HCT116 (cell line): ENCODE measurements around the gene PHOX2A. TPM values are rescaled to one million over a fixed set of nuclear protein-coding genes. Genes with fewer than 3 reads are reported as not detected.

Source experiments
- ATAC-seq: fragments of 200-7000 bp; cut with Tn5 transposase; 2 replicates; pipeline ENCODE4 v1.9.1; 2020; ENCODE audit warnings: mild to moderate bottlenecking, moderate library complexity
- BruUV-seq: library from RNA; stranded (reverse); fragments of 400-500 nt; replicated peaks from 2 replicates; lab custom pipeline; 2021; lab: Mats Ljungman, UMichigan
- CTCF ChIA-PET: fragments of 300-600 bp; sonication (Branson Sonifier 250); formaldehyde crosslinking; loops from one replicate; lab custom pipeline; 2021; ENCODE audit warnings: antibody characterized with exemption; lab: Charles Lee
- POLR2A ChIA-PET: fragments of 300-600, 350-600 bp; sonication (Branson Sonifier 250); formaldehyde crosslinking; loops from one replicate; lab custom pipeline; 2021; ENCODE audit warnings: antibody characterized with exemption; lab: Charles Lee
- RAD21 ChIA-PET, 2 experiments: fragments of 300-600 bp; sonication (Branson Sonifier 250); formaldehyde crosslinking; loops; one replicate each; lab custom pipeline; 2023; ENCODE audit warnings: low total read pairs in 2 of 2; ENCODE audit not compliant: uncharacterized antibody in 2 of 2, unreplicated experiment in 2 of 2, low non-redundant PET in 1 of 2; lab: Charles Lee
- DNase-seq: peaks from one replicate; pipeline ENCODE4 v3.0.0-alpha.2; 2010; ENCODE audit warnings: low read depth, low spot score
- H2AFZ ChIP-seq: fragments of 200-600 bp; shearing (Covaris generic), sonication (generic); 2 replicates; pipeline ENCODE4 v1.6.1; 2017; ENCODE audit warnings: low read depth, mixed run types, mixed read lengths, antibody characterized with exemption, low read length; ENCODE audit not compliant: poor library complexity, severe bottlenecking
- H3K27ac ChIP-seq: 2 replicates; pipeline ENCODE4 v1.5.1; 2012; ENCODE audit warnings: low read depth, low read length
- H3K27me3 ChIP-seq: fragments of 200-600 bp; sonication (generic); 2 replicates; pipeline ENCODE4 v1.6.1; 2016; ENCODE audit warnings: mixed run types, low read length, mixed read lengths; ENCODE audit not compliant: insufficient read depth
- H3K36me3 ChIP-seq, 2 experiments: fragments of 200-500 bp in 1 of 2; fragments of 200-600 bp in 1 of 2; sonication (Bioruptor generic) in 1 of 2; sonication (generic) in 1 of 2; 2 replicates each; pipeline versions ENCODE4 v1.5.1 to v1.6.1; 2014 to 2016; ENCODE audit warnings: low read length in 2 of 2, inconsistent platforms in 1 of 2, mixed read lengths in 1 of 2, mixed run types in 1 of 2; ENCODE audit not compliant: insufficient read depth in 2 of 2, control insufficient read depth in 1 of 2
- H3K4me1 ChIP-seq, 2 experiments: fragments of 200-600 bp in 1 of 2; sonication (generic) in 1 of 2; 2 replicates each; pipeline versions ENCODE4 v1.5.1 to v1.6.1; 2012 to 2017; ENCODE audit warnings: low read length in 2 of 2, inconsistent platforms in 1 of 2, mild to moderate bottlenecking in 1 of 2, mixed read lengths in 1 of 2, mixed run types in 1 of 2, moderate library complexity in 1 of 2; ENCODE audit not compliant: insufficient read depth in 2 of 2, control insufficient read depth in 1 of 2
- H3K4me2 ChIP-seq: fragments of 200-600 bp; sonication (generic); 2 replicates; pipeline ENCODE4 v1.6.1; 2017; ENCODE audit warnings: mixed run types, low read length, mixed read lengths
- H3K4me3 ChIP-seq, 2 experiments: fragments of 200-600 bp in 1 of 2; sonication (generic) in 1 of 2; replicated peaks in 1 of 2; 2 replicates each; pipeline ENCODE4 v1.5.1; 2011 to 2016; ENCODE audit warnings: low read length in 2 of 2, control low read depth in 1 of 2, low read depth in 1 of 2, mild to moderate bottlenecking in 1 of 2, mixed read lengths in 1 of 2, mixed run types in 1 of 2
- H3K79me2 ChIP-seq: fragments of 200-600 bp; sonication (generic); 2 replicates; pipeline ENCODE4 v1.6.1; 2017; ENCODE audit warnings: mild to moderate bottlenecking, mixed run types, low read length, moderate library complexity, mixed read lengths; ENCODE audit not compliant: insufficient read depth
- H3K9ac ChIP-seq: fragments of 200-600 bp; sonication (generic); 2 replicates; pipeline ENCODE4 v1.6.1; 2016; ENCODE audit warnings: low read length, mixed read lengths
- H3K9me2 ChIP-seq: fragments of 200-600 bp; sonication (generic), shearing (Covaris generic); 2 replicates; pipeline ENCODE4 v1.6.1; 2017; ENCODE audit warnings: mixed run types, mild to moderate bottlenecking, moderate library complexity; ENCODE audit not compliant: insufficient read depth
- H3K9me3 ChIP-seq, 2 experiments: fragments of 200-500 bp in 1 of 2; fragments of 200-600 bp in 1 of 2; sonication (Bioruptor generic) in 1 of 2; sonication (generic) in 1 of 2; 2 replicates each; pipeline ENCODE4 v1.6.1; 2014 to 2017; ENCODE audit warnings: low read length in 2 of 2, mixed read lengths in 2 of 2, inconsistent platforms in 1 of 2, low read depth in 1 of 2, mild to moderate bottlenecking in 1 of 2, mixed run types in 1 of 2, moderate library complexity in 1 of 2; ENCODE audit not compliant: control insufficient read depth in 1 of 2, insufficient read depth in 1 of 2
- H4K20me1 ChIP-seq: fragments of 200-600 bp; sonication (generic), shearing (Covaris generic); 2 replicates; pipeline ENCODE4 v1.6.1; 2017; ENCODE audit warnings: mixed run types, mild to moderate bottlenecking, moderate library complexity; ENCODE audit not compliant: insufficient read depth
- ATF3 ChIP-seq: IDR thresholded peaks from 2 replicates; pipeline ENCODE4 v1.6.1; 2012
- CBX3 ChIP-seq: IDR thresholded peaks from 2 replicates; pipeline ENCODE4 v1.6.1; 2012; ENCODE audit warnings: low read depth
- EZH2 ChIP-seq: fragments of 200-600 bp; sonication (generic); IDR thresholded peaks from 2 replicates; pipeline ENCODE4 v1.6.1; 2017; ENCODE audit warnings: antibody characterized with exemption, mixed run types
- FOSL1 ChIP-seq: IDR thresholded peaks from 2 replicates; pipeline ENCODE4 v1.6.1; 2012; ENCODE audit warnings: low read depth
- JUND ChIP-seq: IDR thresholded peaks from 2 replicates; pipeline ENCODE4 v1.6.1; 2012
- SIN3A ChIP-seq: IDR thresholded peaks from 2 replicates; pipeline ENCODE4 v1.6.1; 2012; ENCODE audit warnings: low read depth
- SRF ChIP-seq: IDR thresholded peaks from 2 replicates; pipeline ENCODE4 v1.6.1; 2012; ENCODE audit warnings: low read depth
- YY1 ChIP-seq: IDR thresholded peaks from 2 replicates; pipeline ENCODE4 v1.6.1; 2011; ENCODE audit warnings: low read length, low read depth, moderate library complexity, mild to moderate bottlenecking; ENCODE audit not compliant: insufficient replicate concordance; ENCODE audit errors: extremely low read depth
- ZBTB33 ChIP-seq: IDR thresholded peaks from 2 replicates; pipeline ENCODE4 v1.6.1; 2011; ENCODE audit warnings: mild to moderate bottlenecking, low read length, moderate library complexity; ENCODE audit not compliant: insufficient replicate concordance; ENCODE audit errors: extremely low read depth
- ZFX ChIP-seq: fragments of 450-650 bp; IDR thresholded peaks from 2 replicates; pipeline ENCODE4 v1.6.1; 2017
- ZNF274 ChIP-seq: fragments of 200-500 bp; sonication (Bioruptor generic); IDR thresholded peaks from 2 replicates; pipeline ENCODE4 v1.6.1; 2014; ENCODE audit warnings: mild to moderate bottlenecking, low read depth, low read length, inconsistent platforms
- intact Hi-C: fragments of 100-400 bp; cut with micrococcal nuclease; formaldehyde crosslinking; loops from 2 replicates; pipeline ENCODE4 v1.10.0; 2022
- total RNA-seq: library from RNA; stranded (reverse); gene quantifications from one replicate; pipeline ENCODE4 v1.2.1, GENCODE V29; 2021; ENCODE audit not compliant: unreplicated experiment

PHOX2A gene
- total RNA-seq, 1 experiment from 2014 or later: not detected

- CTCF ChIA-PET: no interaction called here
- BruUV-seq: no TSS peak
- POLR2A ChIA-PET: no interaction called here
Measured at GRCh38 chr11:72265951-72266350, 22.0 kb upstream of the PHOX2A start.

GRCh38 chr11:72263361-72263760 lies 19.4 kb upstream of the PHOX2A start:
- no peak; the same call in 1 of the 2 replicates for ATAC-seq
- Histone ChIP-seq H3K9me3 (no peaks in the 10 kb centered on the region), H3K9me2 (no peaks in the 10 kb centered on the region), H3K27me3 (no peaks in the 10 kb centered on the region), H3K4me3 (no peak overlapping the region), H3K4me1 (peaks cover 0 to 6% of the 10 kb centered on the region in 2 experiments; a peak in 1 of 4 replicates), H2AFZ (no peak overlapping the region), H3K4me2 (0 out of 2 replicates have a peak overlapping the region, but pooled peaks have one; percentile 1), H3K27ac (no peak overlapping the region), H3K79me2 (no peaks in the 10 kb centered on the region), H3K9ac (no peak overlapping the region), H4K20me1 (no peaks in the 10 kb centered on the region), H3K36me3 (no peaks in the 10 kb centered on the region)
- intact Hi-C loops: no loop called here
- ChIA-PET CTCF (no interaction called here), RAD21 (no interaction called here), POLR2A (no interaction called here)
- no peak for TF ChIP-seq SIN3A
- TF ChIP-seq YY1: no peak
- no peak for TF ChIP-seq CBX3
- TF ChIP-seq ZBTB33: no peak
- TF ChIP-seq ZFX: no peak
- TF ChIP-seq ZNF274: no peak
- TF ChIP-seq FOSL1: no peak
- no peak for TF ChIP-seq ATF3
- no peak for TF ChIP-seq JUND
- no peak for TF ChIP-seq SRF
- BruUV-seq: no TSS peak
- no peak for DNase-seq

More at GRCh38 chr11:72265951-72266350, 22.0 kb upstream of the PHOX2A start:
- Histone ChIP-seq H3K4me2 (no peak overlapping the region), H2AFZ (no peak overlapping the region), H4K20me1 (no peaks in the 10 kb centered on the region), H3K9me2 (no peaks in the 10 kb centered on the region), H3K9me3 (no peaks in the 10 kb centered on the region), H3K27ac (no peak overlapping the region), H3K4me3 (no peak overlapping the region), H3K27me3 (no peaks in the 10 kb centered on the region), H3K9ac (no peak overlapping the region), H3K4me1 (peaks cover 0 to 11% of the 10 kb centered on the region in 2 experiments; a peak in 1 of 4 replicates), H3K79me2 (no peaks in the 10 kb centered on the region), H3K36me3 (no peaks in the 10 kb centered on the region)
- DNase-seq (no peak), ATAC-seq (no peak)
- RAD21 ChIA-PET: no interaction called here
- TF ChIP-seq YY1 (no peak), EZH2 (no peak)
- intact Hi-C loops: no loop called here
